Measurements from ENCODE around the gene NAA80. TPM values are rescaled to one million over a fixed set of nuclear protein-coding genes. Genes with fewer than 3 reads are reported as not detected.

The NAA80 gene
- total RNA-seq, 3 donors from 2014 or later (not counting 1 experiment from before 2014, with no cell fraction given) = 22.2 to 30.3 (median 29.6) TPM

DNA sequence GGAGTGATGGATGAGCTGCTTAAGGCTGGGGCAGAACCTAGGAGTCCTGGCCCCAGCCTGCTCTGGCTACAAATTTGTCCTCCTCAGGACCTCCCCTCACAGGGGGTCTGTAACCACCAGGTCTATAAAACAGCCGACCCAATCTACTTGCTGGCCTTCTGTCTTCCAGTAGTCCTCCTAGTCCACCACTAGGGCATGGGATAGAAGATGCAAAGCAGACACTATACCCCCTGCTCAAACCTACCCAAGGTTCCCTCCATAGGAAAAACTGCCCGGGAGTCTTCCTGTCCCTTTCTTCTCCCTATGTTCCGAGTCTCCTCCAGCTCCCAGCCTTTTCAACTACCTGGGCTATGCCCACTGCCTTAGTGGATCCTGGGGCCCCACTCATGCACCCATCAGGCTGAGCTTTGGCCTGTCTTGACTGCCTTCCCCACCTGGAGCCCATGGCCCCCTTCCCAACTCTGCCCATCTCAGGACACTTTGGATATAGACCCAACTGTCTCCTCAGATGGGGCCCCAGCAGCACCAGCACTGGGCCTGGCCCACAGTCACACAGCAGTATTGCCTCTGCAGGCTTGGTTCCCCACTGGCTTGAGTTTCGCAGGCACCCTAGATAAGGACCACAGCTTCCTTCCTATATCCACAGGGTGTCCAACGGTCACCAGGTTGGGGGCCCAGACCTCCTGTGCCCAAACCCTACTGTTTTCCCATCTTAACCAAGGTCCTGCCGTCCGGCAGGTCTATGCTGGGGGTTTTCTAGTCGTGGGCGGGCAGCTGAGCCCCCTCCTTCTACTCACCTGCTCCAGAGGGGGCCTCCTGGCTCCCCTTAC is 1.1 kb downstream of the NAA80 start:
- Histone ChIP-seq H3K4me3 (ENCODE audit: low read length) (peak overlapping the region; percentile 99), H3K4me1 (ENCODE audit: control insufficient read depth, insufficient read depth, low read length) (peaks cover 27% of the 10 kb centered on the region), H3K27ac (ENCODE audit: low read length) (peak overlapping the region; percentile 96), H3K27me3 (ENCODE audit: control insufficient read depth, insufficient read depth, low read length) (no peaks in the 10 kb centered on the region), H3K36me3 (ENCODE audit: control insufficient read depth, insufficient read depth, low read length) (peaks cover 2% of the 10 kb centered on the region), H3K9me3 (ENCODE audit: control insufficient read depth, insufficient read depth, low read length) (no peaks in the 10 kb centered on the region)
- Mint-ChIP-seq H3K36me3 (no peaks in the 10 kb centered on the region), H3K27ac (peak overlapping the region; percentile 95 to 97), H3K27me3 (ENCODE audit: low read depth in 2 of 2) (no peaks in the 10 kb centered on the region), H3K9me3 (no peaks in the 10 kb centered on the region), H3K4me3 (peak overlapping the region; percentile 49), H3K4me1 (peaks cover 18 to 33% of the 10 kb centered on the region in 2 donors)
- TF ChIP-seq CTCF (IDR thresholded peaks at IDR 0.05) = no peak
- peak in 1 of 2 donors; percentile 42 for DNase-seq
- intact Hi-C loops (cut with micrococcal nuclease) = loop anchor here (5.0 kb wide), 1 partner anchor 39 kb away; no protein-coding TSS in a partner anchor
- 31% methylated on average over 9 of the region's 9 CpGs for WGBS (ENCODE audit: insufficient coverage)
- no peak for ATAC-seq

- Histone ChIP-seq H3K27me3 (ENCODE audit: control insufficient read depth, insufficient read depth, low read length) (no peaks in the 10 kb centered on the region), H3K36me3 (ENCODE audit: control insufficient read depth, insufficient read depth, low read length) (peaks cover 2% of the 10 kb centered on the region), H3K4me1 (ENCODE audit: control insufficient read depth, insufficient read depth, low read length) (peaks cover 34% of the 10 kb centered on the region), H3K4me3 (ENCODE audit: low read length) (no peak overlapping the region), H3K27ac (ENCODE audit: low read length) (no peak overlapping the region), H3K9me3 (ENCODE audit: control insufficient read depth, insufficient read depth, low read length) (no peaks in the 10 kb centered on the region)
- DNase-seq (peak in 1 of 2 donors; percentile 28), ATAC-seq (no peak)
- no peaks in the 10 kb centered on the region for H3K9me3 Mint-ChIP-seq
- H3K27me3 Mint-ChIP-seq (ENCODE audit: low read depth in 2 of 2) = no peaks in the 10 kb centered on the region
- intact Hi-C loops (cut with micrococcal nuclease) = loop anchor here (5.0 kb wide), 1 partner anchor 40 kb away; no protein-coding TSS in a partner anchor
- WGBS (ENCODE audit: insufficient coverage) = 95% methylated on average over 2 of the region's 2 CpGs
- H3K27ac Mint-ChIP-seq = peak overlapping the region in 1 of 2 donors; percentile 97
- no peak for TF ChIP-seq CTCF (IDR thresholded peaks at IDR 0.05)
- H3K4me3 Mint-ChIP-seq = no peak overlapping the region
- H3K36me3 Mint-ChIP-seq = no peaks in the 10 kb centered on the region
- H3K4me1 Mint-ChIP-seq = peaks cover 25 to 40% of the 10 kb centered on the region in 2 donors
Measured at GRCh38 chr3:50297384-50297775, 1.8 kb downstream of the NAA80 start.

- no peaks in the 10 kb centered on the region for H3K27me3 ChIP-seq (ENCODE audit: control insufficient read depth, insufficient read depth, low read length)
- Mint-ChIP-seq H3K9me3 (no peaks in the 10 kb centered on the region), H3K4me1 (peaks cover 28 to 43% of the 10 kb centered on the region in 2 donors), H3K4me3 (no peak overlapping the region), H3K27me3 (ENCODE audit: low read depth in 2 of 2) (no peaks in the 10 kb centered on the region), H3K36me3 (no peaks in the 10 kb centered on the region), H3K27ac (peak overlapping the region in 1 of 2 donors; percentile 72)
- no peak overlapping the region for H3K27ac ChIP-seq (ENCODE audit: low read length)
- TF ChIP-seq CTCF (IDR thresholded peaks at IDR 0.05) = no peak
- peaks cover 36% of the 10 kb centered on the region for H3K4me1 ChIP-seq (ENCODE audit: control insufficient read depth, insufficient read depth, low read length)
- H3K36me3 ChIP-seq (ENCODE audit: control insufficient read depth, insufficient read depth, low read length) = peaks cover 2% of the 10 kb centered on the region
- 97% methylated on average over 18 of the region's 18 CpGs for WGBS (ENCODE audit: insufficient coverage)
- DNase-seq (no peak), ATAC-seq (no peak)
- H3K4me3 ChIP-seq (ENCODE audit: low read length) = no peak overlapping the region
- H3K9me3 ChIP-seq (ENCODE audit: control insufficient read depth, insufficient read depth, low read length) = no peaks in the 10 kb centered on the region
- intact Hi-C loops (cut with micrococcal nuclease) = loop anchor here (5.0 kb wide), 1 partner anchor 40 kb away; no protein-coding TSS in a partner anchor
Measured at GRCh38 chr3:50296721-50297383, 2.4 kb downstream of the NAA80 start.

All from natural killer cell (primary cell).